PFSK-1 (cell line): ENCODE measurements around the gene FUBP1.

Experiments used
- FOXP2 ChIP-seq: optimal IDR thresholded peaks from 2 replicates; pipeline ENCODE3; 2011; ENCODE audit warnings: borderline replicate concordance, control low read depth, inconsistent platforms; ENCODE audit not compliant: insufficient read depth; ENCODE audit errors: extremely low read length, extremely low read depth
- POLR2AphosphoS5 ChIP-seq: IDR thresholded peaks from 2 replicates; pipeline ENCODE4 v1.6.1; 2012; ENCODE audit warnings: low read depth, mild to moderate bottlenecking, control low read depth, low read length, moderate library complexity
- REST ChIP-seq, 2 experiments: IDR thresholded peaks; 2 replicates each; pipeline versions ENCODE4 v1.6.1 to v1.8.0; 2011 to 2012; ENCODE audit warnings: low read depth in 2 of 2, low read length in 2 of 2, control low read depth in 1 of 2, inconsistent platforms in 1 of 2, mild to moderate bottlenecking in 1 of 2, moderate library complexity in 1 of 2; ENCODE audit not compliant: insufficient read depth in 1 of 2
- SIN3A ChIP-seq: IDR thresholded peaks from 2 replicates; pipeline ENCODE4 v1.6.1; 2012; ENCODE audit warnings: mild to moderate bottlenecking, low read length, moderate library complexity, borderline replicate concordance; ENCODE audit not compliant: insufficient read depth
- TAF1 ChIP-seq: IDR thresholded peaks from 2 replicates; pipeline ENCODE4 v1.6.1; 2012; ENCODE audit warnings: low read length, control low read depth, borderline replicate concordance; ENCODE audit not compliant: insufficient read depth

Gene FUBP1

GRCh38 chr1:78009276-78009675, 30.4 kb upstream of the FUBP1 start:
- TF ChIP-seq POLR2AphosphoS5: no peak
- TF ChIP-seq SIN3A: no peak

- no peak for TF ChIP-seq SIN3A
Observed at GRCh38 chr1:78007677-78008341, 28.9 kb upstream of the FUBP1 start.

GRCh38 chr1:78006521-78006920, 27.6 kb upstream of the FUBP1 start:
- TF ChIP-seq FOXP2 (no peak), TAF1 (no peak), REST (IDR thresholded peaks at IDR 0.05; ENCODE audit: insufficient read depth in 1 of 2, low read depth in 2 of 2, low read length in 2 of 2) (no peak), SIN3A (no peak), POLR2AphosphoS5 (no peak)

- TF ChIP-seq POLR2AphosphoS5: peak; percentile 38; the same call in 1 of the 2 replicates
- TF ChIP-seq SIN3A: no peak
Observed at GRCh38 chr1:78005755-78006154, 26.9 kb upstream of the FUBP1 start.

GRCh38 chr1:78005448-78005722, 26.5 kb upstream of the FUBP1 start:
- no peak for TF ChIP-seq FOXP2
- TF ChIP-seq POLR2AphosphoS5: no peak
- TF ChIP-seq REST (IDR thresholded peaks at IDR 0.05; ENCODE audit: insufficient read depth in 1 of 2, low read depth in 2 of 2, low read length in 2 of 2): no peak
- no peak; the same call in 1 of the 2 replicates for TF ChIP-seq TAF1
- no peak for TF ChIP-seq SIN3A

GRCh38 chr1:78004719-78005447, 26.0 kb upstream of the FUBP1 start, which contains the start of gene DNAJB4:
Gene DNAJB4 (plus strand): TSS chr1:78004939. CDS start chr1:78005111, 172 bp downstream.
- TF ChIP-seq REST (IDR thresholded peaks at IDR 0.05; ENCODE audit: insufficient read depth in 1 of 2, low read depth in 2 of 2, low read length in 2 of 2) (no peak), TAF1 (peak; percentile 81; the same call in 1 of the 2 replicates), POLR2AphosphoS5 (no peak), FOXP2 (no peak), SIN3A (peak; percentile 88; the same call in 1 of the 2 replicates)
